ENCODE measurements around the gene SLC38A6. TPM values are rescaled to one million over a fixed set of nuclear protein-coding genes. Genes with fewer than 3 reads are reported as not detected.

Gene SLC38A6
- polyA plus RNA-seq, 1 donor from 2014 or later: 31.9 TPM

GRCh38 chr14:61026526-61026925 is 45.5 kb downstream of the SLC38A6 start:
- no peaks in the 10 kb centered on the region for H3F3A ChIP-seq (ENCODE audit: insufficient read depth, low read length, poor library complexity, severe bottlenecking)
- no peak overlapping the region for H2AFZ ChIP-seq (ENCODE audit: low read depth, low read length)
- H3K9ac ChIP-seq (ENCODE audit: low read length): no peak overlapping the region
- H3K36me3 ChIP-seq (ENCODE audit: insufficient read depth, low read length): no peaks in the 10 kb centered on the region
- H3K9me3 ChIP-seq (ENCODE audit: low read length): no peaks in the 10 kb centered on the region
- TF ChIP-seq POLR2AphosphoS5 (IDR thresholded peaks at IDR 0.05): no peak
- TF ChIP-seq REST (IDR thresholded peaks at IDR 0.05; ENCODE audit: borderline replicate concordance): no peak
- no peak for TF ChIP-seq EZH2 (IDR thresholded peaks at IDR 0.05; ENCODE audit: borderline replicate concordance, insufficient read depth, low read length, poor library complexity, severe bottlenecking)
- no peak for TF ChIP-seq EP300 (conservative IDR thresholded peaks at IDR 0.05; ENCODE audit: poor library complexity, severe bottlenecking)
- no peak for TF ChIP-seq RAD21 (conservative IDR thresholded peaks at IDR 0.05)
- no peak for TF ChIP-seq MXI1 (conservative IDR thresholded peaks at IDR 0.05; ENCODE audit: poor library complexity, severe bottlenecking)
- TF ChIP-seq CTCF (IDR thresholded peaks at IDR 0.05; ENCODE audit: poor library complexity, severe bottlenecking): no peak
- no peak for TF ChIP-seq TAF1 (IDR thresholded peaks at IDR 0.05; ENCODE audit: low read depth)
- no peak for TF ChIP-seq SMC3 (conservative IDR thresholded peaks at IDR 0.05; ENCODE audit: poor library complexity)
- H3K4me2 ChIP-seq (ENCODE audit: low read length): no peak overlapping the region
- no peak overlapping the region for H3K4me3 ChIP-seq (ENCODE audit: low read length)
- H3K27ac ChIP-seq (ENCODE audit: low read length): no peak overlapping the region
- no peaks in the 10 kb centered on the region for H3K9me2 ChIP-seq (ENCODE audit: insufficient read depth, low read length)
- no peaks in the 10 kb centered on the region for H3K79me2 ChIP-seq (replicated peaks; ENCODE audit: insufficient read depth, low read length)
- H3K27me3 ChIP-seq (ENCODE audit: insufficient read depth, low read depth, low read length): no peaks in the 10 kb centered on the region
- no peaks in the 10 kb centered on the region for H4K20me1 ChIP-seq (ENCODE audit: insufficient read depth)

- H3K79me2 ChIP-seq (replicated peaks; ENCODE audit: insufficient read depth, low read length): no peaks in the 10 kb centered on the region
- no peak overlapping the region for H3K4me2 ChIP-seq (ENCODE audit: low read length)
- H4K20me1 ChIP-seq (ENCODE audit: insufficient read depth): no peaks in the 10 kb centered on the region
- H3F3A ChIP-seq (ENCODE audit: insufficient read depth, low read length, poor library complexity, severe bottlenecking): no peaks in the 10 kb centered on the region
- no peaks in the 10 kb centered on the region for H3K36me3 ChIP-seq (ENCODE audit: insufficient read depth, low read length)
- no peak overlapping the region for H3K9ac ChIP-seq (ENCODE audit: low read length)
- H3K4me3 ChIP-seq (ENCODE audit: low read length): no peak overlapping the region
- H3K27ac ChIP-seq (ENCODE audit: low read length): no peak overlapping the region
- H3K9me2 ChIP-seq (ENCODE audit: insufficient read depth, low read length): no peaks in the 10 kb centered on the region
- H3K27me3 ChIP-seq (ENCODE audit: insufficient read depth, low read depth, low read length): no peaks in the 10 kb centered on the region
- H3K9me3 ChIP-seq (ENCODE audit: low read length): no peaks in the 10 kb centered on the region
- H2AFZ ChIP-seq (ENCODE audit: low read depth, low read length): no peak overlapping the region
- TF ChIP-seq MXI1 (conservative IDR thresholded peaks at IDR 0.05; ENCODE audit: poor library complexity, severe bottlenecking) (no peak), REST (IDR thresholded peaks at IDR 0.05; ENCODE audit: borderline replicate concordance) (no peak), TAF1 (IDR thresholded peaks at IDR 0.05; ENCODE audit: low read depth) (no peak)
Observed at GRCh38 chr14:61031026-61031425, 50.0 kb downstream of the SLC38A6 start.

Measured in neural cell (in vitro differentiated cells).